Subcutaneous adipose tissue (tissue), 4 donors: Measurements from ENCODE around the gene LRMDA. TPM values are rescaled to one million over a fixed set of nuclear protein-coding genes. Genes with fewer than 3 reads are reported as not detected.

Experiments
- total RNA-seq, 4 donors: library from RNA; depleted of rRNA; stranded (reverse); fragments of >200 nt; gene quantifications; one replicate each; pipeline ENCODE4 v1.1.0, GENCODE V29; 2016
- TF ChIP-seq, protein P1 (sequence below): fragments of 450-650 bp; IDR thresholded peaks from one replicate; pipeline ENCODE4 v1.5.1; 2016; ENCODE audit warnings: low read depth, mild to moderate bottlenecking, control low read depth, antibody characterized with exemption, moderate library complexity

The LRMDA gene
- total RNA-seq, 4 donors from 2014 or later = 17.4 to 92.1 (median 22.8) TPM

DNA sequence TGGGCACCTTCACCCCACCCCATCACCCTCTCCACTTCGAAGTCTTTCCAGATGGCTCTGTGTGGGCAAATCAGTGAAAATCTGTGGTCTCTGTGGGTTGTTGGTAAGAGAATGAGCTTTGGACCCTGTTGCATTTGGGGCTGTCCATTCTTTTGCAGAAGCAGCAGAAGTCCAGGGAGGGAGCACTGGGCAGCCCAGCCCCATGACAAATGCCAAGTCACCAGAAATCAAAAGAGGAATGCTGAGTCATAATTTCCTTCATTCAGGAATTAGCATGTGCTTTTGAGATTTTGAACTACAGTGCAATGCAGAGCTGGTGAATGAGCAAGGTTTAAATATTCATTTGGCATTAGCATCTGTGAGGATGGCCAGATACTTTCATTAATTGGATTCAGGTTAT, 556.2 kb downstream of the LRMDA start:
- TF ChIP-seq, protein P1, sequence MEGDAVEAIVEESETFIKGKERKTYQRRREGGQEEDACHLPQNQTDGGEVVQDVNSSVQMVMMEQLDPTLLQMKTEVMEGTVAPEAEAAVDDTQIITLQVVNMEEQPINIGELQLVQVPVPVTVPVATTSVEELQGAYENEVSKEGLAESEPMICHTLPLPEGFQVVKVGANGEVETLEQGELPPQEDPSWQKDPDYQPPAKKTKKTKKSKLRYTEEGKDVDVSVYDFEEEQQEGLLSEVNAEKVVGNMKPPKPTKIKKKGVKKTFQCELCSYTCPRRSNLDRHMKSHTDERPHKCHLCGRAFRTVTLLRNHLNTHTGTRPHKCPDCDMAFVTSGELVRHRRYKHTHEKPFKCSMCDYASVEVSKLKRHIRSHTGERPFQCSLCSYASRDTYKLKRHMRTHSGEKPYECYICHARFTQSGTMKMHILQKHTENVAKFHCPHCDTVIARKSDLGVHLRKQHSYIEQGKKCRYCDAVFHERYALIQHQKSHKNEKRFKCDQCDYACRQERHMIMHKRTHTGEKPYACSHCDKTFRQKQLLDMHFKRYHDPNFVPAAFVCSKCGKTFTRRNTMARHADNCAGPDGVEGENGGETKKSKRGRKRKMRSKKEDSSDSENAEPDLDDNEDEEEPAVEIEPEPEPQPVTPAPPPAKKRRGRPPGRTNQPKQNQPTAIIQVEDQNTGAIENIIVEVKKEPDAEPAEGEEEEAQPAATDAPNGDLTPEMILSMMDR = no peak

DNA sequence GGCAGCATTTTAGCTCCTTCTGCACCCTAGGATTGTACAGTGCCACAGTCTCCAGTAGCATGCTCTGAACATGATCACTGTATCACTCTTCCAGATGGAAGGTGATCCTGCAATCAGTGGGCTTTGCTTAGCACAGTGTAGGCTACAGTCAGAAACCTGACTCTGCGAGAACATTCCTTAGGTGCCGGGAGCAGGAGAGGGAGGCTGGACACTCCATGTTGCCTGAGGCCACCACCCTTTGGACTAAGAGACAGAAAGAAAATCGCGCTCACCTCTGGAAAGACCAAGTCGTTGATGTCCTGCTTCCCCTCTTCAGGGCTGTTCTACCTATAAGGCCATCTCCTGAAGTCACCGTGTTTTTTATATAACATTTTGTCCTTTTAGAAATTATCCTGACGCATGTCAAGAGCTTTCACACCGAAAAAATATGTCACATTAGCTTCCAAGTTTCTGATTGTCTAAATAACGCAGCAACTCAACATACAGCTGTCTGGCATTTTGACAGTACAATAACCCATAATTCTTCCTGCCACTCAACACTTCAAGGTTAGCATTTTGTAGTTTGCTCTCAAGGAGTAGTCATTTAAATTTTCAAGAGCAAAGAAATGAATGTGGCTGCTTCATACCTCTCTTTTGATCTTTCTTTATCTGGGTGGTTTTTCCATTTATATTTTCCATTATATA, 563.1 kb downstream of the LRMDA start:
- TF ChIP-seq, protein P1 = no peak

DNA sequence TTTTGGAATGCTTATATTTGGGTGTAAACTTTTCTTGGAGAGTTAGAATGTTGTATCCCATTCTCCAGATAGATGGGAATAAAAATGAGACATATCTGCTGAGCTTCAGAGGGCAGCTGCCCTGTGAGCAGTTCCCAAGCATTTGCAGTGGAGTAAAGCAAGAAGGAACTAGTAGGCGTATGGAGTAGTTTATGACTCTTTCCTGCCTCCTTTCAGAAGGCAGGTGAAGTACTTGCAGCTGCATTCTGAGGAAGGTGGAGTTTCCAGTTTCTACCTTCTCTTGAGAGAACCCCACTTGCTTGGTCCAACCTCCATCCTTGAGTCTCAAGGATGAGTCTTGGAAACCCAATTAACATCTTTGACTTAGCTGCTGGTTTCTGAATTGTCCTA, 563.6 kb downstream of the LRMDA start:
- TF ChIP-seq, protein P1 = no peak

DNA sequence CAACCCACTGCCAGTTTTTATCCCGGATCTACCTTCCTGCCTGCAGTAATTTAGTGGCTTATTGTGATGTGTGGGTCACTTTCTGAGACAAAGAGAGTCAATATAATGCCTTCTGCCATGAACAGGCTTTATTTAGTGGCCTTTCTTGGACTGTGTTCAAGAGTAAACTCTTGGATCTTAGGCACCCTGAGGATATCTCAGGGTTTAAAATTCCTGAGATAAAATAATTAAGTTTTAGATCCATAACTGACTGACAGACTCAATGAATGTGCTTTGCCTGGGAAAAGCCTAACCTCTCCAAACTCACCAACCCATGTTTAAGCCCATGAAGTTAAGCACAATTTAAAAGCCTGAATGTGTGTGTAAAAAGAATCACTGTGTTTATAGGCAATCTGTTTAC, 564.3 kb downstream of the LRMDA start:
- TF ChIP-seq, protein P1 = no peak

DNA sequence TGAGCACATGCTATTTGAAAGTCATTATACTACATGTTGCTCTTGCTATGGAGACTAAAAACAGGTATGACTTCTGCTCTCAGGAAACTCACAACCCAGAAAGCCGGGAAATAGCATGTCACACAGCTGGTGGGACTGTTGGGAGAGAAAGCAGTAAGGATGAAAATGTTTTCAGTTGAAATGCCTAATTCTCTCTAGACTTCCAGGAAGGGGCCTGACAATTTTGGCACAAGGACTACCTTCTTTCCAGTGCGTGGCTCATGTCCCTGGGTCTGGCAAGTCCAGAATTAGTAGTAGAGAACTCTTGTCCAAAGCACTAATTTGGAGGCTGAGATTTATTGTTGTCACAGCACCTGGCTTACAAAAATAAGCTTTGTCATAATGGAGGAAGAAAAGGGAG, 567.6 kb downstream of the LRMDA start:
- TF ChIP-seq, protein P1 = no peak

DNA sequence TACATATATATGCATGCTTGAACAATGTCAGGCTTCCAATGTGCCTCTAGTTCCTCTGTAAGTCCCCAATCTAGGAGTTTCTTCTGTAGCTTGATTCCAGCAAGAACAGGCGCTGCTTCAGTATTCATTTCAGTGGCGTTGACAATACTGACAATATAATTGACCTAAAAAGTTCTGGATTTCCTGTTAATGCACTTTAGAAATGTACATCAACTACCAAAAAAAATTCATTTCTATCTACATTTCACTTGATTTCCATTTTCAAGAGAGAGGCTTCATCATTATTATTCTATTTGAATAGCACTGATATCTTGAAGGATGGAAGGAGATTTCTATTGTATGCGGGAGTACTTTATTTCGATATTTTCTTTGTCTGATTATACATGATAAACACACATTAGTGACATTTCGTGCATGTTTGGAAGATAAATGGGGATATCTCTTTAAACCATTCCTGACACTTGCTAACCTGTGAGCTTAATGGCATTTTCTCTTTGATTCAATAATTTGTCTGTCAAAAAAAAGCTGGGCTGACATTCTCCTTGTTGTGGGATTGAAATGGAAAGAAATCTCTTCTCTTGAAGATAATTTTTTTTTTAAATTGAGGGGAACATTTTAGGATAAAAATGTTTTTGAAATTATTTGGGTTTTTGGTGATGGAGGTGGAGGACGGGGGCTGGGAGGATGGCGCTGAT, 568.2 kb downstream of the LRMDA start:
- TF ChIP-seq, protein P1 = no peak

DNA sequence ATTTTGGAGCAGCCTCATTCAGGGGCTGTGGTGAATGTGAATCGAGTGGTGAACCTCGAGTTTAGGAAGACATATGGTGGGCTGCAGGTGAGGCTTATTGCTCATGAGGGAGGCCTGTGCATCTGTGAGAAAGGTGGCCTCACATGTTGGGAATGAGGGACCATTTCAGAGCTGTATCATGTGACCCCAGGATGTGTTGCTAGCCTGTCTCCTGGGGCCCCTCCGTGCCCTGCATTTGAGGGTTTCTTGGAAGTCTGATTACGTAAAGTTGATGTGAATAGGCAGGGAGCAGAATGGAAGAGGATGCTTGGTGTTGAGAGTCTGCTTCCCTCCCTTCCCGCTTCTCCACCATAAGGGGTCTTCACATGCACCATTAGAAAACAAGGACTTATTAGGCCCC, 569.1 kb downstream of the LRMDA start:
- TF ChIP-seq, protein P1 = no peak
